Left ventricle myocardium inferior (tissue), 1 donor: Measurements from ENCODE around the gene COL25A1. TPM values are rescaled to one million over a fixed set of nuclear protein-coding genes. Genes with fewer than 3 reads are reported as not detected.
"Not testable (repeated sequence)": the region's sequence is repeated elsewhere in the genome, so short reads cannot be mapped to it uniquely, and the experiment has no call there.

Experiments used
- DNase-seq: peaks from one replicate; pipeline ENCODE4 v3.0.0-alpha.2; 2020
- H3K27ac ChIP-seq: fragments of 200-600 bp; replicated peaks from 2 replicates; pipeline ENCODE4 v1.8.0; 2021
- H3K27me3 ChIP-seq: fragments of 200-600 bp; 2 replicates; pipeline ENCODE4 v1.8.0; 2021; ENCODE audit warnings: low read depth
- H3K36me3 ChIP-seq: fragments of 200-600 bp; 2 replicates; pipeline ENCODE4 v1.8.0; 2021
- H3K4me1 ChIP-seq: fragments of 200-600 bp; 2 replicates; pipeline ENCODE4 v1.8.0; 2021
- H3K4me3 ChIP-seq: fragments of 200-600 bp; 2 replicates; pipeline ENCODE4 v1.8.0; 2021; ENCODE audit warnings: mild to moderate bottlenecking, moderate library complexity
- H3K9me3 ChIP-seq: fragments of 200-600 bp; replicated peaks from 2 replicates; pipeline ENCODE4 v1.8.0; 2021
- CTCF ChIP-seq: fragments of 200-600 bp; IDR thresholded peaks from 2 replicates; pipeline ENCODE4 v1.8.0; 2021; ENCODE audit warnings: antibody characterized with exemption, mild to moderate bottlenecking, borderline replicate concordance
- intact Hi-C: fragments of 100-400 bp; cut with micrococcal nuclease; formaldehyde crosslinking; loops from one replicate; pipeline ENCODE4 v1.11.0; 2022
- total RNA-seq: library from RNA; stranded (reverse); fragmentation: NEBNext Ultra II Directional; extraction: Animal tissue kit (Norgen Biotek cat#: 25700); gene quantifications from one replicate; pipeline ENCODE4 v1.2.1, GENCODE V29; 2021
- donor health status: DM: no; HTN: yes; CAD: no; lungs with severe emphysema.

COL25A1 gene
- total RNA-seq, 1 donor from 2014 or later, result 0.77 TPM

DNA sequence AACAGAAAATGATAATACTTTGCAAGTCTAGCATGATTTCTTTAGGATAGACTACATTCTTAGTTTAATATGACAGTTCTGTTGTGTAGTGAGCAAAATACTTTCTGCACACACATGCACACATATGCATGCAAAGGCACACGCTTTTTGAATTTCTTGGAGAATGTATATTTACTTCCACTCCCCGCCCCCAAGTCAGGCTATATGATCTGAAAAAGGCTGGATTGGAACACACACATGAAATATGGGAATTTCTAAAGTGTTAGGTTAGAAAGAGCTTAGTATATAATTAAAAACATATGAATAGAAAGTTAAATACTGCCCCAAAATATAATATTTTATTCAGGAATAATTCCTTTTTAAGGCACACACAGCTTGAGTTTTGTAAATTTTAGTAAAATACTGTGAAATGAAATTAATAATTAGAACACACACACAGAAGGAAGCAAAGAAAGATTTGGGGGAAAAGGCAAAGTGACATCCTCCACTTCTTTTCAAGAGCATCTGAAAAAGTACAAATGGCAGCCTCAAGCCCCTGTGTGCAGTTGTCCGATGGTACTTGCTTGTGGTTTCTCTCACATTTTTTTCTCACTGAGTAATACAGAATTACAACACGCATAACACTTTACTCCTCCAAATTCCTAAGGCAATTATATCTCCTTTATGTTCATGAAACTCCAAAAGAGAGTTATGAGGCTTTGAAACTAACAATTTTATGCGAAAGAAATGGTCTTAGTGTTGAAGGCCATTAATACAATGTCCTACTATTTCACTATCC lies 310.7 kb downstream of the COL25A1 start:
- Histone ChIP-seq H3K36me3 (no peaks in the 10 kb centered on the region), H3K27me3 (no peaks in the 10 kb centered on the region), H3K27ac (no peak overlapping the region), H3K4me3 (no peak overlapping the region), H3K4me1 (no peaks in the 10 kb centered on the region), H3K9me3 (no peaks in the 10 kb centered on the region)
- no peak for DNase-seq
- no peak for TF ChIP-seq CTCF
- intact Hi-C loops, result no loop called here

DNA sequence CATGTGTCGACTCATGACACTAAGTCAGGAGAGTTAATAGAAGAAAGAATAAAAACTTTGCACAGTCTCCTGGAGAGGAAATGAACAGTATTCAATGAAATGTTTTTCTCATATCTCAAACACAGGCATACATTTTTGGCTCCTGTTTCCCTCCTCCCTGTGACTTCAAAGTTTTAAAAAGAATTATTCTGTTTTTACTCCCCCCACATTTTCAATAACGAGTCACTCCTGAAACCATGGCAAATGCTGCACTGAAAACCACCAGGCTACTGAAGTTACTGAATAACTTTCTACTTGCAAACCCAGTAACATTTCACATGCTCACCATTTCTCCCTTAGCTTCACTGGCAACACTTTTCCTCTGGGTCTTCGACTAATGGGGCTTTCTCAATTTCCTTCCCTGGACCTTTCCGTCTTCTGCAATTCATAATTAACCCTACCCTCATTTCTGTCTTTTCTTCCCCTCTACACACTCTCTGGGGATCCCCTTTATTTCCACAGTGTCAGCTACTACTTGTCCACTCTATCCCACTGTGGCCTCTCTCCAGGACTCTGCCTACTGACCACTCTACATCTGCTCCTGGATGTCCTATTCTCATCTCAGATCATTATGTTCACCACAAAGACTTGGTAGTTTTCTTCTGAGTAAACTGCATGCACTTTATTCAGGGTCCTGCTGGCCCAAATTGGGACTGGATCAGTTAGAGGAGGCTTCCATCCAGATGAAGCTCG lies 313.8 kb downstream of the COL25A1 start:
- TF ChIP-seq CTCF, result no peak
- DNase-seq, result no peak
- H3K4me3 ChIP-seq, result no peak overlapping the region
- no peak overlapping the region for H3K27ac ChIP-seq
- intact Hi-C loops, result no loop called here
- no peaks in the 10 kb centered on the region for H3K36me3 ChIP-seq
- no peaks in the 10 kb centered on the region for H3K4me1 ChIP-seq
- H3K9me3 ChIP-seq, result no peaks in the 10 kb centered on the region
- H3K27me3 ChIP-seq, result no peaks in the 10 kb centered on the region

GRCh38 chr4:108984495-108984894 lies 318.0 kb downstream of the COL25A1 start:
- H3K4me1 ChIP-seq, intact Hi-C loops, H3K27me3 ChIP-seq, DNase-seq, H3K27ac ChIP-seq, H3K36me3 ChIP-seq, H3K9me3 ChIP-seq, H3K4me3 ChIP-seq: not testable (repeated sequence)

DNA sequence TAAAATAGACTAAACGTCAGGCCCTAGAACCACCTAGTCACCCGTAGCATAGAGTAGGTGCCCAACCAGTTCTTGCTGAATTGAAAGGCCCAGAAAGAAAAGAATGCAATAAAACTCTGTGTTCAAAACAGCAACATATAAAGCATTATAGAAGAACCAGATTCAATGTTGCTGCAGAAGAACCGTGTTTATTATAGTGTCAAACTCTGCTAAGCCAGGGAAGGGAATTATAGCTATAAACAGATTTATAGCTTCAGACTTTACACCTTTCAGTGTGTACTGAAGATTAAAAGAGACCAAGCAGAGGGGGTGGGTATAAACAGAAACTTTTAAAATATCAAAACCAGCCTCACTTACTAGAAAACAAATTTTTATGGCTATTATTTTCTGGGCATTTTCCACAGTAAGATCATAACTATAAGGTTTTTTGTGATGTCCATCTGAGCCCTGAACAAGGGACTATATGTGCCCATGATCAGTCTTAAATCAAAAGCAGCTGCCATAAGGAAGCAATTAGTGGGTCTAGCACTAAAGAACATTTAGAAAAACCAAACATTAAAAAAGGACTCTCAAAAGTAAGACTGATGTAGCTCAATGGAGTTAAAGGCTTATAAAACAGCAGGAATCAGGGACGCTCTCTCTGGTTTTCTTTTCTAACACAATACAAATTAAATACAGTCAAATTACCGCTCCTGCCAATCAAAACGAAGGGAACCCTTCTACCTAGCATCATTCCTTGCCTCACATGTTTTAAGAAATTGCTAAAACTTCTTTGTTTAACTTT lies 319.9 kb downstream of the COL25A1 start:
- intact Hi-C loops, result no loop called here
- H3K27ac ChIP-seq, result no peak overlapping the region
- H3K4me3 ChIP-seq, result no peak overlapping the region
- H3K4me1 ChIP-seq, result no peaks in the 10 kb centered on the region
- H3K9me3 ChIP-seq, result no peaks in the 10 kb centered on the region
- no peak for TF ChIP-seq CTCF
- no peak for DNase-seq
- no peaks in the 10 kb centered on the region for H3K27me3 ChIP-seq
- no peaks in the 10 kb centered on the region for H3K36me3 ChIP-seq

- Histone ChIP-seq H3K4me3 (no peak overlapping the region), H3K36me3 (no peaks in the 10 kb centered on the region), H3K9me3 (no peaks in the 10 kb centered on the region), H3K27me3 (no peaks in the 10 kb centered on the region), H3K27ac (no peak overlapping the region), H3K4me1 (no peaks in the 10 kb centered on the region)
- no peak for DNase-seq
- intact Hi-C loops, result no loop called here
- TF ChIP-seq CTCF, result no peak
Observed at GRCh38 chr4:108980455-108981239, 321.8 kb downstream of the COL25A1 start.
